ENCODE results near the gene DEUP1. TPM values are rescaled to one million over a fixed set of nuclear protein-coding genes. Genes with fewer than 3 reads are reported as not detected.

DEUP1 gene
- total RNA-seq, 3 donors from 2014 or later = not detected

DNA sequence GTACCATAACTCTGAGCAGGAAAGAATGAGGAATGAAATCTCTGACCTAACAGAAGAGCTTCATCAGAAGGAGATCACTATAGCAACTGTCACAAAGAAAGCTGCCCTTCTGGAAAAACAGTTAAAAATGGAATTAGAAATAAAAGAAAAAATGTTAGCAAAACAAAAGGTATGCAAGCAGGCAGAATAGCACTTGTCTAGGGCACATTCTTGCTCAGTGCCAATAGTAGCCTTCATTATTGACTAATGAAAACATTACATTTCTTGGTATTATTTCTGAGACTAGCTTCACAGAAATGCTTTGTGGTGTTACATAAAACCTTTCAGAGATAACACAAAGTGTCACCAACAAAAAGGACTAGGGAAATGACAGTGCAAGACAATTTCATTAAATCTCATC is 63.9 kb downstream of the DEUP1 start:
- no peaks in the 10 kb centered on the region for H3K4me1 ChIP-seq (ENCODE audit: low read depth)
- H3K4me3 ChIP-seq = no peak overlapping the region
- TF ChIP-seq, protein P1, sequence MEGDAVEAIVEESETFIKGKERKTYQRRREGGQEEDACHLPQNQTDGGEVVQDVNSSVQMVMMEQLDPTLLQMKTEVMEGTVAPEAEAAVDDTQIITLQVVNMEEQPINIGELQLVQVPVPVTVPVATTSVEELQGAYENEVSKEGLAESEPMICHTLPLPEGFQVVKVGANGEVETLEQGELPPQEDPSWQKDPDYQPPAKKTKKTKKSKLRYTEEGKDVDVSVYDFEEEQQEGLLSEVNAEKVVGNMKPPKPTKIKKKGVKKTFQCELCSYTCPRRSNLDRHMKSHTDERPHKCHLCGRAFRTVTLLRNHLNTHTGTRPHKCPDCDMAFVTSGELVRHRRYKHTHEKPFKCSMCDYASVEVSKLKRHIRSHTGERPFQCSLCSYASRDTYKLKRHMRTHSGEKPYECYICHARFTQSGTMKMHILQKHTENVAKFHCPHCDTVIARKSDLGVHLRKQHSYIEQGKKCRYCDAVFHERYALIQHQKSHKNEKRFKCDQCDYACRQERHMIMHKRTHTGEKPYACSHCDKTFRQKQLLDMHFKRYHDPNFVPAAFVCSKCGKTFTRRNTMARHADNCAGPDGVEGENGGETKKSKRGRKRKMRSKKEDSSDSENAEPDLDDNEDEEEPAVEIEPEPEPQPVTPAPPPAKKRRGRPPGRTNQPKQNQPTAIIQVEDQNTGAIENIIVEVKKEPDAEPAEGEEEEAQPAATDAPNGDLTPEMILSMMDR (IDR thresholded peaks at IDR 0.05) = no peak
- intact Hi-C loops (cut with DNase I, micrococcal nuclease) = no loop called here
- no peak for DNase-seq
- H3K36me3 ChIP-seq (ENCODE audit: low read depth) = no peaks in the 10 kb centered on the region
- H3K9me3 ChIP-seq = no peaks in the 10 kb centered on the region
- no peak for ATAC-seq

DNA sequence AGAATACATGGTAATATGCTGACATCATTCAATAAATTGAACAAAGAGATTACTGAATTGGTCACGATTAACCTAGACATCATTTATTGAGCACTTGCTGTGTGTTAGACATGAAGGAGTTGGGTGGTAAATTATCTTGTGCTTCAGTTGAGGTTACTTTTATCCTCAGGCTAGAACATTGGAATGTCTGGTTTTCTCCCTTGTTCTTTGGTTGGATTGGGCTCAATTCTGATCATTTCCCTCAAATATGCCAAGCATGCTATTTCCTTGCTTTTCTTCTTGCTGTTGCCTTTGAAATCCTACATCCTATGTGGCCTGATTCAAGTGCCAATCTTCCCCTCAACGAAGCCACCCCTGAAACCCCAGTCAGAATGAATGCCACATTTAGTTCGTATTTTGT is 65.8 kb downstream of the DEUP1 start:
- Histone ChIP-seq H3K4me3 (no peak overlapping the region), H3K36me3 (ENCODE audit: low read depth) (no peaks in the 10 kb centered on the region), H3K4me1 (ENCODE audit: low read depth) (no peaks in the 10 kb centered on the region), H3K9me3 (no peaks in the 10 kb centered on the region)
- DNase-seq (no peak), ATAC-seq (no peak)
- intact Hi-C loops (cut with DNase I, micrococcal nuclease) = no loop called here
- TF ChIP-seq, protein P1 (IDR thresholded peaks at IDR 0.05) = no peak

DNA sequence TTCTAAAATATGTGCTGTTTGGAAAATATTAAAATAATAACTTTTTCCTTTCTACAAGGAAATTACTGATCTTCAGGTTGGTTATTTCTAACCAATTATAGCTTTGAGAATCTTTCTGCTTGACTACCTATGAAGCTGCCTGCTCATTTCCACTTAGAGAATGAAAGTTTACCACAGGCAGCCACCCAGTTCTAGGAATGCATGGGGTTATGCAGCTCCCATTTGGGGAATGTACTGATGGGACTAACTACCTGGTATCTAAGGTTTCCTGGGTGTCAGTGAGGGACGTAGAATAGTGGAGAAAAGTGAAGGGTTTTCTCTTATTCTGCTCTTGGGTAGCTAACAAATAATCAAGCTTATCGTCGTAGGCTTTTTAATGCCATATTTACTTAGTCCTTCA is 73.4 kb downstream of the DEUP1 start:
- H3K4me3 ChIP-seq = no peak overlapping the region
- no peaks in the 10 kb centered on the region for H3K4me1 ChIP-seq (ENCODE audit: low read depth)
- H3K36me3 ChIP-seq (ENCODE audit: low read depth) = no peaks in the 10 kb centered on the region
- intact Hi-C loops (cut with DNase I, micrococcal nuclease) = no loop called here
- ATAC-seq (no peak), DNase-seq (no peak)
- H3K9me3 ChIP-seq = no peaks in the 10 kb centered on the region
- TF ChIP-seq, protein P1 (IDR thresholded peaks at IDR 0.05) = no peak

DNA sequence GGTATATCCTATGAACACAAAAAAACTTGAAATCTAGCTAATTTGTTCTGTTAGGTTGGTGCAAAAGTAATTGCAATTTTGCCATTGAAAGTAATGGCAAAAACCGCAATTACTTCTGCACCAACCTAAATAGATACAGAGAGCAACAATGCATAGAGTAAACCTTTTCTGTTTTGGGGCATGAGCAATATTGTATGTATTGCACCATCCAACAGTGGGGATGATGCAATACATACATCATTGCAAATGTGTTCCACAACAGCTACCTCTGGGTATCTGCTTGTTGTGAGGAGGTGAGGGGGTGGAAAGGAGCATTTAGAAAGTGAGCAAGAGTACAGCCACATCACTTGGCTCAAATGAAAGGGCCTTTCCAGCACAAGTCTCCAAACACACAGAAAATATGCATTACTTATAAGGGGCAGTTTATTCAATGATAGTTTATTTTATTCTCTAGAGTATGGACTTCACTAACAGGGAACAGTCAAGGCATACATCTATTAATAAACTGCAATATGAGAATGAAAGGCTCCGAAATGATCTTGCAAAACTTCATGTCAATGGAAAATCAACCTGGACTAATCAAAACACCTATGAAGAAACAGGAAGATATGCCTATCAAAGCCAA is 77.3 kb downstream of the DEUP1 start:
- TF ChIP-seq, protein P1 (IDR thresholded peaks at IDR 0.05) = no peak
- ATAC-seq = no peak
- DNase-seq = no peak
- Histone ChIP-seq H3K36me3 (ENCODE audit: low read depth) (no peaks in the 10 kb centered on the region), H3K4me1 (ENCODE audit: low read depth) (no peaks in the 10 kb centered on the region), H3K9me3 (no peaks in the 10 kb centered on the region), H3K4me3 (no peak overlapping the region)
- intact Hi-C loops (cut with DNase I, micrococcal nuclease) = no loop called here

DNA sequence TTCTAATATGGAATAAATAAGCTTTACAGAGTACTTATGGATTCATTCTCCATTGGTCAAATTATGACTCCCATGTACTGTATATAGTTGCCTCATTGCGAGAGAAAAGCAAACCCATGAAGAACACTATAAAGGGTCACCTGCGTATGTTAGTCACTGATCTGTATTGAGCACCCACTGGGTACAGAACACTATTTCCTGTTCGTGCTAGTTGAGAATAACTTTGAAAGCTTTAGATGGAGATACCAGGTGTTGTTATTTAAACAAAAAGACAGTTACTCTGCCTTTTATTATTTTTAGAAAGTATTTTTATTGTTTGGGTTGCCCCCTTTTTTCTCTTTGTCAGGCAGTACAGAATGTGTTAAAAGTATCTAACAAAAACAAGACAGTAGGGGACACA is 79.9 kb downstream of the DEUP1 start:
- Histone ChIP-seq H3K4me1 (ENCODE audit: low read depth) (no peaks in the 10 kb centered on the region), H3K4me3 (no peak overlapping the region), H3K9me3 (no peaks in the 10 kb centered on the region), H3K36me3 (ENCODE audit: low read depth) (no peaks in the 10 kb centered on the region)
- DNase-seq (no peak), ATAC-seq (no peak)
- intact Hi-C loops (cut with DNase I, micrococcal nuclease) = no loop called here
- TF ChIP-seq, protein P1 (IDR thresholded peaks at IDR 0.05) = no peak

DNA sequence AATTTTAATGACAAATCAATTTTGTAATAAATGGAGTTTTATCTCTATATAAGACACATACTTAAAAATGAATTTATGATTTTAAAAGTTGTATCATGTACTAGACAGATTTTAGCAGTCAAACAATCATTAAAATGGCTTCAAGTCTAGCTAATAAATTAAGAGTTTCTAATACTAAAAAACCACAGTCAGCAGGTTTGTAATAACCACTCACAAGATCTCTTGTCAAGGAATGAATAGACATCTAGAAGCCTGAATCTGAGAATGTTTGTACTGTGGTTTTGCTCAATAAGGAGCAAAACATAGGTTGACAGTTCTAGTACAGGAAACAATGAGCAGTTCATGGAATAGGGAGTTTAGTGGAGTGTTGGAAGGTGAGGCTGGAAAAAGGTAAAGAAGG is 81.2 kb downstream of the DEUP1 start:
- TF ChIP-seq, protein P1 (IDR thresholded peaks at IDR 0.05) = no peak
- intact Hi-C loops (cut with DNase I, micrococcal nuclease) = no loop called here
- ATAC-seq = no peak
- H3K4me1 ChIP-seq (ENCODE audit: low read depth) = no peaks in the 10 kb centered on the region
- H3K4me3 ChIP-seq = no peak overlapping the region
- H3K9me3 ChIP-seq = no peaks in the 10 kb centered on the region
- no peak for DNase-seq
- H3K36me3 ChIP-seq (ENCODE audit: low read depth) = no peaks in the 10 kb centered on the region

Data from mucosa of descending colon (tissue), 3 donors.